ENCODE data around the gene CCL2.

CCL2 gene

GRCh38 chr17:34230342-34230741 lies 24.7 kb upstream of the CCL2 start:
- no peak overlapping the region for H3K27ac ChIP-seq
- peaks cover 21 to 23% of the 10 kb centered on the region in 2 experiments for H3K4me1 ChIP-seq (ENCODE audit: control insufficient read depth in 1 of 2, insufficient read depth in 1 of 2, low read depth in 1 of 2, low read length in 1 of 2)
- TF ChIP-seq CTCF (IDR thresholded peaks at IDR 0.05), result no peak
- H3K4me3 ChIP-seq (ENCODE audit: low read depth in 1 of 2, low read length in 1 of 2), result no peak overlapping the region
- no peaks in the 10 kb centered on the region for H3K36me3 ChIP-seq
- H3K9me3 ChIP-seq, result no peaks in the 10 kb centered on the region
- H3K27me3 ChIP-seq, result no peaks in the 10 kb centered on the region

- Histone ChIP-seq H3K4me1 (ENCODE audit: control insufficient read depth in 1 of 2, insufficient read depth in 1 of 2, low read depth in 1 of 2, low read length in 1 of 2) (peaks cover 48 to 62% of the 10 kb centered on the region in 2 experiments), H3K9me3 (no peaks in the 10 kb centered on the region), H3K27ac (peak overlapping the region; percentile 85), H3K36me3 (no peaks in the 10 kb centered on the region), H3K4me3 (ENCODE audit: low read depth in 1 of 2, low read length in 1 of 2) (no peak overlapping the region), H3K27me3 (no peaks in the 10 kb centered on the region)
- TF ChIP-seq CTCF (IDR thresholded peaks at IDR 0.05), result no peak
Measured at GRCh38 chr17:34234616-34235015, 20.5 kb upstream of the CCL2 start.

DNA sequence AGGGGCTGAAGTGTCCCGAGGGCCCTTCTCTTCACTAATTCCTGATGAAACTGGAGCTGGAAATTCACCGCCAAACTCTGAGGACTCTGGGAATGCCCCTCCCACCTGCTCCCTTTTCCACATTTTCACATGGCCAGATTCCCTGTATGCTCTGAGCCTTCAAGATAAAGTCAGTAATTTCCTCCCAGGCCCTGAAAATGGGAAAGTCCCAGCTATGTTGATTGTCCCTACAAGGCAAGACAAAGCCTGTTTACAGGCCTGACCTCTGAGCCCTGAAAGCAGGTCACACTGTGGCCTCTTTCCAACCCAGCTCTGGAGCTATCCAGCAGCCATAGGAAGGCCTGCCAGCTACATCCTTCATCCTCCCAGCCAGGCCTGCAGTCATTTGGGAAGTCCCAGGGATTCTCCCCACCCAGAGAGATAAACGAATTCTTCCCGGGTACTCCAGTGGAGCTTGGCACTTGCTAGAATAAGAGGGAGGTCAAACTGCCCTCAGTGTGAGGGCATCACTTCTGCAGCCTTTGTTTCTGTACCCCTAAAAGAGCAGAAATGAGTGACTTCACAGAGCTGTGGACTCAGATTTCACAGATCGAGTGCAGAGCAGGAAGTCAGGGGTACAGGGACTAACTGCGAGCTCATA lies 19.6 kb upstream of the CCL2 start:
- no peak for TF ChIP-seq CTCF (IDR thresholded peaks at IDR 0.05)
- no peaks in the 10 kb centered on the region for H3K36me3 ChIP-seq
- H3K27ac ChIP-seq, result peak overlapping the region; percentile 85
- H3K4me1 ChIP-seq (ENCODE audit: control insufficient read depth in 1 of 2, insufficient read depth in 1 of 2, low read depth in 1 of 2, low read length in 1 of 2), result peaks cover 54 to 70% of the 10 kb centered on the region in 2 experiments
- peak overlapping the region in 1 of 2 experiments; percentile 12 for H3K4me3 ChIP-seq (ENCODE audit: low read depth in 1 of 2, low read length in 1 of 2)
- no peaks in the 10 kb centered on the region for H3K27me3 ChIP-seq
- H3K9me3 ChIP-seq, result no peaks in the 10 kb centered on the region

GRCh38 chr17:34236281-34236892 lies 18.7 kb upstream of the CCL2 start:
- H3K27ac ChIP-seq, result peak overlapping the region; percentile 85
- no peaks in the 10 kb centered on the region for H3K9me3 ChIP-seq
- peak overlapping the region in 1 of 2 experiments; percentile 12 for H3K4me3 ChIP-seq (ENCODE audit: low read depth in 1 of 2, low read length in 1 of 2)
- no peaks in the 10 kb centered on the region for H3K27me3 ChIP-seq
- TF ChIP-seq CTCF (IDR thresholded peaks at IDR 0.05), result no peak
- H3K4me1 ChIP-seq (ENCODE audit: control insufficient read depth in 1 of 2, insufficient read depth in 1 of 2, low read depth in 1 of 2, low read length in 1 of 2), result peaks cover 63 to 79% of the 10 kb centered on the region in 2 experiments
- H3K36me3 ChIP-seq, result no peaks in the 10 kb centered on the region

- Histone ChIP-seq H3K27me3 (no peaks in the 10 kb centered on the region), H3K9me3 (no peaks in the 10 kb centered on the region), H3K36me3 (no peaks in the 10 kb centered on the region), H3K27ac (peak overlapping the region; percentile 85), H3K4me1 (ENCODE audit: control insufficient read depth in 1 of 2, insufficient read depth in 1 of 2, low read depth in 1 of 2, low read length in 1 of 2) (peaks cover 74 to 89% of the 10 kb centered on the region in 2 experiments), H3K4me3 (ENCODE audit: low read depth in 1 of 2, low read length in 1 of 2) (no peak overlapping the region)
- TF ChIP-seq CTCF (IDR thresholded peaks at IDR 0.05), result no peak
Measured at GRCh38 chr17:34237458-34237857, 17.6 kb upstream of the CCL2 start.

All from neutrophil (primary cell).